ENCODE results near the gene VIM. TPM values are rescaled to one million over a fixed set of nuclear protein-coding genes. Genes with fewer than 3 reads are reported as not detected.

VIM gene
- 329 TPM for total RNA-seq
- long read RNA-seq, transcript VIM-201 (9 exons, 1,868 nt), result major isoform, 541 of 559 reads
- long read RNA-seq, partial matches to known transcripts, result 10 of 559 reads
- long read RNA-seq, other reads (novel, unspliced or antisense), result 8 of 559 reads

DNA sequence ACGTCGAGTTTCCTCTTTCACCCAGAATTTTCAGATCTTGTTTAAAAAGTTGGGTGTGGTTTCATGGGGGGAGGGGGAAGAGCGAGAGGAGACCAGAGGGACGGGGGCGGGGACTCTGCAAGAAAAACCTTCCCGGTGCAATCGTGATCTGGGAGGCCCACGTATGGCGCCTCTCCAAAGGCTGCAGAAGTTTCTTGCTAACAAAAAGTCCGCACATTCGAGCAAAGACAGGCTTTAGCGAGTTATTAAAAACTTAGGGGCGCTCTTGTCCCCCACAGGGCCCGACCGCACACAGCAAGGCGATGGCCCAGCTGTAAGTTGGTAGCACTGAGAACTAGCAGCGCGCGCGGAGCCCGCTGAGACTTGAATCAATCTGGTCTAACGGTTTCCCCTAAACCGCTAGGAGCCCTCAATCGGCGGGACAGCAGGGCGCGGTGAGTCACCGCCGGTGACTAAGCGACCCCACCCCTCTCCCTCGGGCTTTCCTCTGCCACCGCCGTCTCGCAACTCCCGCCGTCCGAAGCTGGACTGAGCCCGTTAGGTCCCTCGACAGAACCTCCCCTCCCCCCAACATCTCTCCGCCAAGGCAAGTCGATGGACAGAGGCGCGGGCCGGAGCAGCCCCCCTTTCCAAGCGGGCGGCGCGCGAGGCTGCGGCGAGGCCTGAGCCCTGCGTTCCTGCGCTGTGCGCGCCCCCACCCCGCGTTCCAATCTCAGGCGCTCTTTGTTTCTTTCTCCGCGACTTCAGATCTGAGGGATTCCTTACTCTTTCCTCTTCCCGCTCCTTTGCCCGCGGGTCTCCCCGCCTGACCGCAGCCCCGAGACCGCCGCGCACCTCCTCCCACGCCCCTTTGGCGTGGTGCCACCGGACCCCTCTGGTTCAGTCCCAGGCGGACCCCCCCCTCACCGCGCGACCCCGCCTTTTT, at the start of gene VIM:
TSS of gene VIM (plus strand) at position 151 of the 925 bp plus-strand sequence. CDS start 1,182 bp downstream, outside the sequence.
- intact Hi-C loops (cut with micrococcal nuclease), result no loop called here
- DNase-seq, result peak; percentile 90
- peak; percentile 76 for ATAC-seq

DNA sequence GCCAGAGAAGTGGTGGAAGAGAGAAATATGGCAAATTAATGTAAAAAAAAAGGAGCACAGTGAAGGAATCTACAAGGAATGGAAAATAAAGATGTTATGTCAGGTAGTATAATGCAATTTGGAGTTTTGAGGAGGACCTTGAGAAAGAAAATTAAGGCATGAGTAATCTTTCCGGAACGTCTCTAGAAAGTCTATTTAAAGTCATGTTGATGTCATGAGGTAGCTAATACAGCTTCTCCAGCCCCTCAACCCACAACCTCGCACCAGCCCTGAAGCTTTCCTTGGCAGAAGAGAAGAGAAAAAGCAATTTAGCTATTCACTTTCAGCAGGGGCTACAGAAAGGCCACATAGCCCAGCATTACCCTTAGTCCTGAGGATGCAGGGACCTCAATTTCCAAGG, 49.0 kb upstream of the VIM start:
- no peak for DNase-seq
- no peak for ATAC-seq
- intact Hi-C loops (cut with micrococcal nuclease), result no loop called here

DNA sequence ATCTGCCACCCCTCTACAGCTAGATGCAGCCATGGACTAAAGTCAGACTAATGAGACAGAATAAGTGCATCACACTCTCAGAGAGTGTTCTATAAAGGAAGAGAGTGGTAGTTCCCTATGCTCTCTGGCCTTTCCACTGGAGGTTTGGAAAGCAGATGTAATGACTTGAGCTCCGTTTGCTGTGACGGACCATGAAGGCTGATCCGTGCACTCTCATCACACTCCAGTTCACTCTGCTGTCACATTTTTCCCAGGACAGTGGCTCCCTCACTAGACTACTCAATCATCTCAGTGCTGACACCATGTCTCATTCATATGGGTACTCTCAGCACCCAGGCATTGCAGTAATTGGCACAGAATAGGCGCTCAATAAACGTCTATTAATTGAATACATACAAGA, 46.9 kb upstream of the VIM start:
- intact Hi-C loops (cut with micrococcal nuclease), result no loop called here
- no peak for ATAC-seq
- no peak for DNase-seq

DNA sequence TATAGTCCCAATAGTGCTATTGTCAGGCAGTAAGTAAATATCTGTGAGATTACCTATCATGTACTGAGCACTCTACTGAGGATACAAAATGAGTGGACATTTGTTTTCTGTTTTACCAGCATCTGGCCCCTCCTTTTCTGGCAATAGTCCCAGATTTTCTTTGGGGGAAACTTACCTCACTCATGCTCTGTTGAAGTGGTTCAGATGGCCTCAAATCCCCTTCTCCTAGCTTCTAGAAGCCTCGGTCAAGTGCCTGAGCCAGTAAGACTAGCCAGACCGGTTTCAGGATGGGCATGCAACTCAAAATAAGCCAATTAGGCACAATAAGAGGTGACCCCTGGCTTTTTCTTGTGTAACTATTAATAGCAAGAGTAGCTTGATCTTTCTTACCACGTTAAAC, 46.3 kb upstream of the VIM start:
- intact Hi-C loops (cut with micrococcal nuclease), result no loop called here
- ATAC-seq (no peak), DNase-seq (no peak)

DNA sequence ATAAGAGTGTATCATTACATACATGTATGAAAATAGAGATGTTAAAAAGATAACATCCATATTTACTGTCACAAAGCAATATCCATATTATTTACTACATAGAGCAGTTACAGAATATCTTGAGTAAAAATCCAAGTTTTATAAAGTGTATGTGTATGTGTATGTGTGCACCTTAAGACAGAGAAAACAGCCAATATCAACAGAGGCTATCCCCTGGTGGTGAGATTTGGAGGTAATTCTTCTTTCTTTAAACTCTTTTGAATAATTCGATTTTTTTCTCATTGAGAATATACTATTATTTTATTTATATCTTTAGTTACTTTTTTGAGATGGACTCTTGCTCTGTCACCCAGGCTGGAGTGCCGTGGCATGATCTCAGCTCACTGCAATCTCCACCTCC, 44.9 kb upstream of the VIM start:
- no peak for ATAC-seq
- intact Hi-C loops (cut with micrococcal nuclease), result no loop called here

DNA sequence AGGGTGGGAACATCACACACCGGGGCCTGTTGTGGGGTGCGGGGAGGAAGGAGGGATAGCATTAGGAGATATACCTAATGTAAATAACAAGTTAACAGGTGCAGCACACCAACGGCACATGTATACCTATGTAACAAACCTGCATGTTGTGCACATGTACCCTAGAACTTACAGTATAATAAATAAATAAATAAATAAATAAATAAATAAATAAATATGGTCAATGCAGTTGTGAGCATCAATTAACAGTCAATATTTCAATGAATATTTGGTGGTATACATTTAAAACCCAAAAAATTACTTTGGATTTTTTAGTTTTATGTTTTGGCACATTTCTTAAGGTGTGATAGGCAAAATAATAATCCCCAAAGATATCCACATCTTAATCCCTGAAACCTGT, 42.2 kb upstream of the VIM start:
- DNase-seq (no peak), ATAC-seq (no peak)
- intact Hi-C loops (cut with micrococcal nuclease), result no loop called here

More for the DNA sequence above, 44.9 kb upstream of the VIM start:
- no peak for DNase-seq

DNA sequence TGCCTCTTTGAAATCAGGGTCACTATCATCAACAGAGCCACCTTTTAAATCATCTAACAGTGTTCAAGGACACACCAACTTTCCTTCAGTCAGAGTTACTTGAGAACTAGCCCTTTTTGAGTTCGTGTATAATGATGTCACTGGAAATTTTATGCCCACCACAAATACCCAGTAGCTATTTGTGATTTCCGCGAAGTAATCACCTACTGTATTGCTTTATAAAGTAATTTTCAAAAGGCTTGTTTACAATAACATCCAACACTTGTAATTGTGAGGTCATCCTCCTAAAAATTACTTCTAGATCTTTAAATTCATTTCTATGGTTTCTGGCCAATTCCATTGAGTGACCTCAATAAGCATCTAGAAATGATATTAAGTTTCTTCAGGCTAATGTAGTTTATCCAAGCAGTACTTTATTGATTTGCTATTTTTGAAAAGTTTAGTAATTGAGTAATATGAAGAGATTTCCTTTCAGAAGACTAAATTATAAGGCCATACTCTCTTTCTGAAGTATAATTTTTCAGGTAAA, 39.3 kb upstream of the VIM start:
- no peak for DNase-seq
- no peak for ATAC-seq
- intact Hi-C loops (cut with micrococcal nuclease), result no loop called here

DNA sequence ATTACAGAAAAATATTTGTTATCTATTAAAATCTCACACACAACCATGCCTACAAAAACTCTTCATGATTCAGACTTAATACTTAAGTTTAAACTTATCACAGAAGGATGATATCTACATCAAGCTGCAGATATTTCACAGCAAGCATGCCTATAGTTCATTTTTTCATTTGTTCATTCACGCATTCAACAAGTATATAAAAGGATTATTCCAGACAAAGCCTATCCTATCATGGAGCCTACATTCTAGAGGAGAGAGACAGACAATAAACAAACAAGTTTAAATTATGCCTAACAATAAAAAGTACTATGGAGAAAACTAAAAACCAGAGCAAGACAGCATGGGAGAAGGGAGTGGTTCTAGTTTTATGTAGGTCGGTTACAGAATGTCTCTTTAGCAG, 37.4 kb upstream of the VIM start:
- no peak for ATAC-seq

DNA sequence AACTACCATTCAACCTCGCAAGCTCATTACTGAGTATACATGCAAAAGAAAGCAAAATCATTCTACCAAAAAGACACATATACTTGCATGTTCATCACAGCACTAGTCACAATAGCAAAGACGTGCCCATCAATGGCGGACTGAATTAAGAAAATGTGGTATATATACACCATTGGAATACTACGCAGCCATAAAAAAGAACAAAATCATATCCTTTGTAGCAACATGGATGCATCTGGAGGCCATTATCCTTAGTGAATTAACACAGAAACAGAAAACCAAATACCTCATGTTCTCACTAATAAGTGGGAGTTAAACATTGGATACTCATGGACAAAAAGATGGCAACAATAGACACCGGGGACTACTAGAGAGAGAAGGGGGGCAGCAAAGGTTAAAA, 33.0 kb upstream of the VIM start:
- intact Hi-C loops (cut with micrococcal nuclease), result no loop called here
- no peak for ATAC-seq
- no peak for DNase-seq

More for the DNA sequence above, 37.4 kb upstream of the VIM start:
- intact Hi-C loops (cut with micrococcal nuclease), result no loop called here
- no peak for DNase-seq

DNA sequence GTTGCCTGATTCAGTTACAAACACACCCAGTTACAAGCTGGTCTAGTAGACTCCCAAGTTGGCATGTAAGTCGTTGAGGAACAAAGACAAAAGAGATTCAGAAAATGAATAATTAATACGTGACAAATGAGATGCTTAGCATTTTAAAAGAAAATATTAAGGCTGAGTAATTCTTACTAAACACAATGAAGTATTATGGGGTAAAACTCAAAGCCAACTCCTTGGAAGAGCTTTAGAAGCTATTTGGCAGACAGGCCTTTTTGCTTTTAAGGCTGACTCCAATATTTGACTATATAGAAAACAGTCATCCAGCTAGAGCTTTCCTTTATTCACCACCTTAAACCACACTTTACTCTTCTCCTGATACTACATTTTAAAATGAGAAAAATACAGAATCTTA, 32.0 kb upstream of the VIM start:
- no peak for DNase-seq
- intact Hi-C loops (cut with micrococcal nuclease), result no loop called here
- ATAC-seq, result no peak

DNA sequence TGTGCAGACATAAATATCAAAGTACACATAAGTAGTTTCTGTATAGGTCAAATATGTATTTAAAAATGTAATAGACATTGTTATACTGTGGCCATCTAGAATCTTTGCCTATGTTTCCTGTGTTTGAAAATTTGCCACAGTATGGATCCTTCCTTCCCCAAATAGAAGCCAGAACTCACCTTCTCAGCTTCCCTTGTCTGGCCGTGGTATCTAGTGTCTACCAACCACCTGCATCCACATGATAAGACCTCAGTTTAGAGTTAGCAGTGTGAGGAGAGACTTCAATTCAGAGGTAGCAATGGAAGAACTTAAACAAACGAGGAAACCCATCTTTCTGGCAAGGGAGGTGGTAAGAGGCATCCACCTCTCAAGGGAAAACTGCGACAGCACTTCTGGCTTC, 31.5 kb upstream of the VIM start:
- intact Hi-C loops (cut with micrococcal nuclease), result no loop called here

DNA sequence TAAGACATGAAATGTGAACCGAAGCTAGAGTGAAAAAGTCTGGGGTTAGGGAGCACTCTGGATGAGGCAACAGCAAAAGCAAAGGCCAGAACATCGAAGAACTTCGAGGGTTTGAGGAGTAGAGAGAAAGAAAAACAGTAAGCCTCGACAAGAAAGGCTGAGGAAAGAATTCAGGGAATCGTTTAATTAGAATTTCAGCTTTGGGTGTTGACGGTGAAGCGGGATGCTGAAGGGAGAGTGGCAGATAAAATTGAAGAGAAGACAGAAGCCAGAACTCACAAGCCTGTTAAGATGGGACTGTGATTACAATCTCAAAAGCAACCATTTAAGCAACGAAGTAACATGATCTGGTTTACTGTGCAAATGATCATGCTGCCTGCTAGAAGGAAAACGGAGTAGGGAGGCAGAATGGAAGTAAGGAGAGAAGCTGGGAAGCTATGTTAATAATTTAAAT, 28.7 kb upstream of the VIM start:
- intact Hi-C loops (cut with micrococcal nuclease), result no loop called here
- DNase-seq, result no peak
- ATAC-seq, result no peak

More for the DNA sequence above, 31.5 kb upstream of the VIM start:
- ATAC-seq (no peak), DNase-seq (no peak)

DNA sequence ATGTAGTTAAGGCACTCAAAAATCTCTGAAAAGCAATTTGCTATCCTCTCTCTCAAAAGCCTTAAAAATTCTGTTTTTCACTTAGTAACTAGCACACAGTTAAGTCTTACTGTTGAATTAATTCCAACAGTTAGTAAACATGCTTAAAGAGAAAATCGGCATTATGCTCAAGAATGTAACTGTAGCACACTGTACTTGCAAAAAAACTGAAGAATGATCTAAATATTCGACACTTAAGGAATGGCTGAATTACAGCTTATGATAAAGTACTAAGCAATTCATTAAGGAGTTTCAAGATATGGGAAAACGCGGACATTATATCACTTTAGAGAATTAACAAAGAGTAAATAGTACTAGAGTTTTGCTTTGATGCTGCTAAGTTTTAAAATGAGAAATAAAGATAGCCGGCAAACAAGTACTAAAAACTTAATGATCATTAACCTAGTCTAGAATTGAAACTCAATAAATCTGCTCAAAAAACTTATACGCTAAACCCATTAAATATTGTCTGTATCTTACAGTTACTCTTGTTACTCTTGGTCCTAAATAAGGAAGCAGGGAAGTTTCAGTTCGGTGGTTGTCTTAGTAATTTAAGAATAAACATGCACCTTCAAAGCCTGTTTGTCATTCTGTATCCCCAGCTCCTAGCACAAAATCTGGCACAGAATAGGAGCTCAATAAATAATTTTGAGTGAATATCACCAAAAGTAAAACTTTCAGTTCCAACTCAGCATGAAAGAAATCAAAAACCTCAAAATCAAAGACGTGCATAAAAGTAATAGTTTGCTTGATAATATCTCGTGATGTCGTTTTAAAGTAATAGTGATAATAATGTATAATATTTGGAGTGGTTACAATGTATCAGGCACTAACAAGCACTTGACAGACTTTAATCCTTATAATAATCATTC, 27.8 kb upstream of the VIM start:
- intact Hi-C loops (cut with micrococcal nuclease), result no loop called here
- DNase-seq (no peak), ATAC-seq (no peak)

DNA sequence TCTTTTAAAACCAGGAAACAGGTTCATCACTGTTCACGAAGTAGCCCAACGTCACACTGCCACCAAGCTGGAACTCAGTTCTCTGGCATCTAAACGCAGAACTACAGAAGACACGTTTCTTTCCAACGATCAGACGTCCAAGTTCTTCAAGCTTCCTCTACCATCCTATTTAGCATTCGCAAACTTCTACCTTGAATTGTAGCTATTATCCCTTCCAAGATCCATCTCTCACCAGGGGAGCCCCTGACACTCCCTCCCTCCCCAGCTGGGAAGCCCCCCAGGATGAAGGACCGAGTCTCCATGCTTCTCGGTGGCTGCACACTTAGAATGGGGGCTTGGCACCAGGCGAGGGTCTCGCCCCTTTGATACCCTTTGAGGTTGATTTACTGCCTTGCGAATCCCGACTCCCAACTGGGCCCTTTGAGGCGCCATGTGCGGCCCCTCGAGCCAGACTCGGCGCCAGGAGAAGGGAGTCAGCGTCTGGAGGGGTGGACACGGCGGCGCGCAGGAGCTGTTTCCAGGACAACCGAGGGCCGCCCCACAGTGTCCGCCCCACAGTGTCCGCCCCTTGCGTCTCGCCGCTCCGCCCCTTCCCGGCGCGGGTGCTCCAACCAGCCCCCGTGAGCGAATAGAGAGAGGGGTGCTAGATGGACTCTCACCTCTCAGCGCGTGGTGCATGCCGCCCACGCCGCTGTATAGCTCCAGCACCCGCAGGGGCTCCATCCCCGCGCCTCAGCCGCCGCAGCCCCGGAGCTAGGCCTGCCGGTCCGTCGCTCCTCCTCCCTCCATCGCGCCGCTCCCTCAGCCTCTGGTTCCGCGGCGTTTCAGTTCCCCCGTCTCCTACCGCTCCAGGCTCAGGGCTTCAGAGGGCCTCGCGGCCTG, 26.9 kb upstream of the VIM start, which contains the start of gene TRDMT1:
TSS of gene TRDMT1 (minus strand) at position 761 of the 882 bp plus-strand sequence. CDS start at position 723, 38 bp downstream.
- intact Hi-C loops (cut with micrococcal nuclease), result no loop called here
- DNase-seq (peak; percentile 90), ATAC-seq (peak; percentile 100)

DNA sequence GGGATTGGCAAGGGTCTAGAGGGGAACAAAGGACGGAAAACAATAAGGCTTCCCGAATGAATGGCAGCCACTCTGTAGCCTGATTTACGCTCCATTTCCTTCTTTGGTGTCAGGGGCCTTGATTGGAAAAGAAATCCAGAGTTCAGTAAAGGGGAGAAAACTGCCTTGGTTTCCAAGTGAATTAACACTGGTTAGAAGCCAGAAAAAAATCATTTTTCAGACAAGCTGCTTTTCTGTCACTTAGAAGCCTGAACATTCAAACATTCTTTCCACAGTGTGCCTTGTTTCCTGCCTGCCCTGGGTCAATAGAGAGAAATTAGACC, 26.3 kb upstream of the VIM start:
- DNase-seq, result no peak
- intact Hi-C loops (cut with micrococcal nuclease), result no loop called here
- no peak for ATAC-seq

DNA sequence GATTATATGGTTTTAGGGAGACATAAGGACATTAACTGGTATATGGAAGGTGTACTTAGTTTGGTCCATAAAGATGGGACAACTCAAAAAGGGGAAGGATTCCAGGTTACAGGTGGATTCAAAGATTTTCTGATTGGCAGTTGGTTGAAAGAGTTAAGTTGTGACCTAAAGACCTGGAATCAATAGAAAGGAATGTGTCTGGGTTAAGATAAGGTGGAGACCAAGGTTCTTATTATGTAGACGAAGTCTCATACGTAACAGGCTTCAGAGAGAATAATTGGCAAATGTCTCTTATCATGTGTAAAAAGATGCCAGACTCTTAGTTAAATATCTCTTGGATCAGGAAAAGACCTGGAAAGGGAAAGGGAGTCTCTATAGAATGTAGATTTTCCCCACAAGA, 25.5 kb upstream of the VIM start:
- DNase-seq (no peak), ATAC-seq (no peak)
- intact Hi-C loops (cut with micrococcal nuclease), result no loop called here

DNA sequence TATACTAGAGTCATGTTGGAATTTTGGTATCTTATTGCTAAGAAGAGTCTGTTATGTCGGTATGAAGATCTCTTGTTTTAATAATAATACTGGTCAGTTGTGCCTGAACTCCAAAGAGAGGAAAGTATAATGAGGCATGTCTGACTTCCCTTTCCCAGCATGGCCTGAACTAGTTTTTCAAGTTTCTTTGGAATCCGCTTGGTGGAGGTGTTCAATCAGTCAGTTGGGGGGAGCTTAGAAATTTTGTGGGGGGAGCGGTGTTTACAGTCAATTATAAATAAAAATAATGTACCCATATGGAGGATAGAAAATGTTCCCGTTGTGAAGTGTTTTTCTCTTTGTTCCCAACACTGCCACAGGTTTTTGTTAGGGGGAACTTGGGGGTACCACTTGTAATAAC, 25.0 kb upstream of the VIM start:
- DNase-seq (no peak), ATAC-seq (no peak)
- intact Hi-C loops (cut with micrococcal nuclease), result no loop called here

DNA sequence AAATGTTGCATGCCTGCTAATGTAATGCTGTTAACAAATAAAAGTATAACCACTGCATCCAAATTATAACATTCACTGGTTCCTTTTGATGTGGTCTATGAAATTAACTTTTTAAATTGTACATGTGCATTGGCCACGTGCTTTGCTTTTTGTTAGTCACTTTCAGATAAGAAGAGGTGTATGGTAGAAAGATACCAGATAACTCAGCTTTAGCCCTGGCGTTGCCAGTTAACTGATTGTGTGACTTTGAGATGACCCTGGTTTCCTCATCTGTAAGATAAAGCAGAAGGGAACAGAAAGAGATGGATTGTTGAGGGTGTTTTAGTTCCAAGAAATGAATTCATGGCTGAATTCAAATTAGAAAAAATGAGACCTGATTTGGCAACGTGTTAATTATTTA, 24.6 kb upstream of the VIM start:
- ATAC-seq (no peak), DNase-seq (no peak)
- intact Hi-C loops (cut with micrococcal nuclease), result no loop called here

All from left ventricle myocardium superior (tissue), 1 donor.